Gastroesophageal sphincter (tissue), 3 donors: Measurements from ENCODE around the gene C8A.

Experiments used
- POLR2A ChIP-seq, 2 donors: fragments of 450-650 bp; IDR thresholded peaks; one replicate each; pipeline ENCODE4 v1.6.1; 2017; ENCODE audit warnings: antibody characterized with exemption in 2 of 2, mild to moderate bottlenecking in 2 of 2, moderate library complexity in 1 of 2
- POLR2AphosphoS5 ChIP-seq: sonication (generic); formaldehyde crosslinking; IDR thresholded peaks from one replicate; pipeline ENCODE4 v1.6.1; 2017; ENCODE audit warnings: antibody characterized with exemption
- TF ChIP-seq, protein P1 (sequence below), 4 experiments: fragments of 200-600 bp in 2 of 4; fragments of 450-650 bp in 2 of 4; sonication (generic) in 1 of 4; IDR thresholded peaks; one replicate each; pipeline ENCODE4 v1.5.1; 2017 to 2019; ENCODE audit warnings: antibody characterized with exemption in 4 of 4, mild to moderate bottlenecking in 2 of 4, moderate library complexity in 2 of 4

GRCh38 chr1:56921479-56921878, 66.9 kb downstream of the C8A start:
- TF ChIP-seq POLR2AphosphoS5 (no peak), POLR2A (IDR thresholded peaks at IDR 0.05) (no peak)
- TF ChIP-seq, protein P1, sequence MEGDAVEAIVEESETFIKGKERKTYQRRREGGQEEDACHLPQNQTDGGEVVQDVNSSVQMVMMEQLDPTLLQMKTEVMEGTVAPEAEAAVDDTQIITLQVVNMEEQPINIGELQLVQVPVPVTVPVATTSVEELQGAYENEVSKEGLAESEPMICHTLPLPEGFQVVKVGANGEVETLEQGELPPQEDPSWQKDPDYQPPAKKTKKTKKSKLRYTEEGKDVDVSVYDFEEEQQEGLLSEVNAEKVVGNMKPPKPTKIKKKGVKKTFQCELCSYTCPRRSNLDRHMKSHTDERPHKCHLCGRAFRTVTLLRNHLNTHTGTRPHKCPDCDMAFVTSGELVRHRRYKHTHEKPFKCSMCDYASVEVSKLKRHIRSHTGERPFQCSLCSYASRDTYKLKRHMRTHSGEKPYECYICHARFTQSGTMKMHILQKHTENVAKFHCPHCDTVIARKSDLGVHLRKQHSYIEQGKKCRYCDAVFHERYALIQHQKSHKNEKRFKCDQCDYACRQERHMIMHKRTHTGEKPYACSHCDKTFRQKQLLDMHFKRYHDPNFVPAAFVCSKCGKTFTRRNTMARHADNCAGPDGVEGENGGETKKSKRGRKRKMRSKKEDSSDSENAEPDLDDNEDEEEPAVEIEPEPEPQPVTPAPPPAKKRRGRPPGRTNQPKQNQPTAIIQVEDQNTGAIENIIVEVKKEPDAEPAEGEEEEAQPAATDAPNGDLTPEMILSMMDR (IDR thresholded peaks at IDR 0.05) = no peak
